ENCODE data around the gene MCTP1. TPM values are rescaled to one million over a fixed set of nuclear protein-coding genes. Genes with fewer than 3 reads are reported as not detected.

Gene MCTP1
- polyA plus RNA-seq, 12 donors = 6.1 to 17.2 (median 10.6) TPM; not detected in 1

- DNase-seq = no peak
Measured at GRCh38 chr5:95124101-95124500, 160.8 kb downstream of the MCTP1 start.

- DNase-seq = no peak
Measured at GRCh38 chr5:95114902-95115301, 170.0 kb downstream of the MCTP1 start.

GRCh38 chr5:95114305-95114704 lies 170.6 kb downstream of the MCTP1 start:
- DNase-seq = no peak

- no peak for DNase-seq
Measured at GRCh38 chr5:95113489-95113888, 171.4 kb downstream of the MCTP1 start.

GRCh38 chr5:95111141-95111540 lies 173.8 kb downstream of the MCTP1 start:
- DNase-seq = no peak

GRCh38 chr5:95110118-95110517 lies 174.8 kb downstream of the MCTP1 start:
- no peak for DNase-seq

- DNase-seq = no peak
Measured at GRCh38 chr5:95107138-95107537, 177.8 kb downstream of the MCTP1 start.

- no peak for DNase-seq
Measured at GRCh38 chr5:95105638-95106037, 179.3 kb downstream of the MCTP1 start.

GRCh38 chr5:95102687-95103086 lies 182.2 kb downstream of the MCTP1 start:
- DNase-seq = no peak

- no peak for DNase-seq
Measured at GRCh38 chr5:95102080-95102479, 182.8 kb downstream of the MCTP1 start.

GRCh38 chr5:95100551-95100950 lies 184.3 kb downstream of the MCTP1 start:
- no peak for DNase-seq

- DNase-seq = no peak
Measured at GRCh38 chr5:95098012-95098411, 186.9 kb downstream of the MCTP1 start.

GRCh38 chr5:95093211-95093610 lies 191.7 kb downstream of the MCTP1 start:
- no peak for DNase-seq

- DNase-seq = no peak
Measured at GRCh38 chr5:95090774-95091173, 194.1 kb downstream of the MCTP1 start.

GRCh38 chr5:95087816-95088317 lies 197.0 kb downstream of the MCTP1 start:
- no peak for DNase-seq

GRCh38 chr5:95086927-95087815 lies 197.7 kb downstream of the MCTP1 start:
- no peak for DNase-seq

- DNase-seq = no peak
Measured at GRCh38 chr5:95084757-95085156, 200.1 kb downstream of the MCTP1 start.

GRCh38 chr5:95083606-95084005 lies 201.3 kb downstream of the MCTP1 start:
- no peak for DNase-seq

- no peak for DNase-seq
Measured at GRCh38 chr5:95081982-95082381, 202.9 kb downstream of the MCTP1 start.

- peak; percentile 36 for DNase-seq
Measured at GRCh38 chr5:95081500-95081960, 203.4 kb downstream of the MCTP1 start.

GRCh38 chr5:95080441-95080840 lies 204.5 kb downstream of the MCTP1 start:
- DNase-seq = no peak

- DNase-seq = no peak
Measured at GRCh38 chr5:95080030-95080429, 204.9 kb downstream of the MCTP1 start.

- no peak for DNase-seq
Measured at GRCh38 chr5:95078868-95079267, 206.0 kb downstream of the MCTP1 start.
